Tibial artery (tissue), 4 donors: ENCODE data around the gene ASB13.
A peak's percentile ranks its signal among the peaks of the same experiment; 100 is the strongest.

Source experiments
- DNase-seq, 2 donors: peaks; one replicate each; pipeline ENCODE4 v3.0.0-alpha.2; 2019
- H3K27ac ChIP-seq, 2 donors: fragments of 200-600 bp; sonication (generic) in 1 of 2; 1 replicate in 1 of 2; 2 replicates in 1 of 2; pipeline ENCODE4 v1.5.1; 2018 to 2019; ENCODE audit warnings: mild to moderate bottlenecking in 1 of 2
- H3K27me3 ChIP-seq, 2 donors: fragments of 200-600 bp; sonication (generic) in 1 of 2; one replicate each; pipeline versions ENCODE4 v1.5.1 to v1.6.0; 2016 to 2019
- H3K36me3 ChIP-seq, 3 donors: fragments of 200-600 bp; sonication (generic) in 2 of 3; one replicate each; pipeline ENCODE4 v1.5.1; 2016 to 2019; ENCODE audit warnings: mild to moderate bottlenecking in 2 of 3
- H3K4me1 ChIP-seq, 4 donors: fragments of 200-600 bp; sonication (generic) in 2 of 4; 1 replicate in 3 of 4; 2 replicates in 1 of 4; pipeline ENCODE4 v1.5.1; 2016 to 2019
- H3K4me3 ChIP-seq, 2 donors: fragments of 200-600 bp; sonication (generic) in 1 of 2; 1 replicate in 1 of 2; 2 replicates in 1 of 2; pipeline ENCODE4 v1.5.1; 2018 to 2019; ENCODE audit warnings: mild to moderate bottlenecking in 2 of 2
- H3K9me3 ChIP-seq, 3 donors: fragments of 200-600 bp; sonication (generic) in 1 of 3; one replicate each; pipeline ENCODE4 v1.5.1; 2016 to 2019
- CTCF ChIP-seq, 2 experiments: fragments of 200-600 bp in 1 of 2; fragments of 450-650 bp in 1 of 2; IDR thresholded peaks; one replicate each; pipeline ENCODE4 v1.5.1; 2017 to 2019; ENCODE audit warnings: antibody characterized with exemption in 2 of 2, mild to moderate bottlenecking in 1 of 2, moderate library complexity in 1 of 2
- intact Hi-C: fragments of 100-400 bp; cut with DNase I; formaldehyde crosslinking; loops from one replicate; pipeline ENCODE4 v1.15.0; 2023; ENCODE audit warnings: low total_unique reads

The ASB13 gene

GRCh38 chr10:5617521-5617920 lies 48.9 kb downstream of the ASB13 start:
- Histone ChIP-seq H3K36me3 (no peaks in the 10 kb centered on the region), H3K4me1 (peaks cover 0 to 99% (median 82%) of the 10 kb centered on the region in 4 donors), H3K27ac (peak overlapping the region; percentile 88 to 89), H3K27me3 (no peaks in the 10 kb centered on the region), H3K4me3 (no peak overlapping the region), H3K9me3 (no peaks in the 10 kb centered on the region)
- DNase-seq = no peak
- intact Hi-C loops = no loop called here
- no peak for TF ChIP-seq CTCF (IDR thresholded peaks at IDR 0.05)

DNA sequence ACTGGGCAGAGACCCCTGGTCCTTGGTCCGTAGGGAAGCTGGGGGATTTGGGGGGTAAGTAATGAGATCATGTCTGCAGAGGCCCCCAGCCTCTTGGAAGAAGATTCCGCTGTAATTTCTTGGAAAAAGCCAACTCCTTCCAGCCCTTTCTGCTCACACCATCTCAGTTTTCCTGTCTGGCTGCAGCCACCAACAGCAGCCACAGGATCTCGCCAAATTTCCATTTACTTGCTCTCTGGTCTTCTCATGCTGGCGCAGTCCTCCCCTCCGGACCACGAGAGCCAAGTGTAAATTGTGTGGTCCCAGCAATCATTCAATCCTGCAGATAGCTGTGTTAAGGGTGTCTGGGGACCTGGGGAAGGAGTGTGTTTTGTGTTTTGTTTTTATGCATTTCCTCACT lies 49.6 kb downstream of the ASB13 start:
- intact Hi-C loops = no loop called here
- peak in 1 of 2 donors; percentile 47 for DNase-seq
- no peak overlapping the region for H3K4me3 ChIP-seq
- H3K9me3 ChIP-seq = no peaks in the 10 kb centered on the region
- peaks cover 0 to 99% (median 83%) of the 10 kb centered on the region in 4 donors for H3K4me1 ChIP-seq
- no peaks in the 10 kb centered on the region for H3K27me3 ChIP-seq
- TF ChIP-seq CTCF (IDR thresholded peaks at IDR 0.05) = no peak
- H3K27ac ChIP-seq = peak overlapping the region; percentile 88 to 89
- H3K36me3 ChIP-seq = no peaks in the 10 kb centered on the region

- H3K4me3 ChIP-seq = no peak overlapping the region
- peaks cover 0 to 99% (median 84%) of the 10 kb centered on the region in 4 donors for H3K4me1 ChIP-seq
- no peaks in the 10 kb centered on the region for H3K9me3 ChIP-seq
- no peak for TF ChIP-seq CTCF (IDR thresholded peaks at IDR 0.05)
- DNase-seq = no peak
- intact Hi-C loops = no loop called here
- no peaks in the 10 kb centered on the region for H3K36me3 ChIP-seq
- peak overlapping the region; percentile 88 to 89 for H3K27ac ChIP-seq
- no peaks in the 10 kb centered on the region for H3K27me3 ChIP-seq
These were observed 50.3 kb downstream of the ASB13 start for GRCh38 chr10:5616046-5616445.

- Histone ChIP-seq H3K9me3 (no peaks in the 10 kb centered on the region), H3K4me3 (no peak overlapping the region), H3K27me3 (no peaks in the 10 kb centered on the region), H3K4me1 (peaks cover 0 to 98% (median 80%) of the 10 kb centered on the region in 4 donors), H3K27ac (peak overlapping the region; percentile 88 to 89), H3K36me3 (no peaks in the 10 kb centered on the region)
- no peak for TF ChIP-seq CTCF (IDR thresholded peaks at IDR 0.05)
- no peak for DNase-seq
- intact Hi-C loops = no loop called here
These were observed 51.1 kb downstream of the ASB13 start for GRCh38 chr10:5615316-5615715.

GRCh38 chr10:5614155-5614721 lies 52.2 kb downstream of the ASB13 start:
- Histone ChIP-seq H3K4me3 (no peak overlapping the region), H3K9me3 (no peaks in the 10 kb centered on the region), H3K27ac (peak overlapping the region; percentile 88 to 89), H3K27me3 (no peaks in the 10 kb centered on the region), H3K36me3 (no peaks in the 10 kb centered on the region), H3K4me1 (peaks cover 0 to 98% (median 82%) of the 10 kb centered on the region in 4 donors)
- TF ChIP-seq CTCF (IDR thresholded peaks at IDR 0.05) = no peak
- intact Hi-C loops = no loop called here
- no peak for DNase-seq
